T-helper 1 cell treated with Interleukin-12 subunit alpha and Interleukin-12 subunit beta and Interleukin-4 antibody, amounts not matched to agents 30 μg/mL and 1 μg/mL, for 36 hours (primary cell): ENCODE data around the gene SLC7A5.
A peak's percentile ranks its signal among the peaks of the same experiment; 100 is the strongest.

Experiments used
- H3K27ac Mint-ChIP-seq: one replicate; pipeline ENCODE4 v1.8.0; 2021; ENCODE audit warnings: mild to moderate bottlenecking, mixed read lengths
- H3K27me3 Mint-ChIP-seq: one replicate; pipeline ENCODE4 v1.8.0; 2021; ENCODE audit warnings: low read depth, mixed read lengths
- H3K36me3 Mint-ChIP-seq: one replicate; pipeline ENCODE4 v1.8.0; 2021; ENCODE audit warnings: low read depth, mixed read lengths
- H3K4me1 Mint-ChIP-seq: one replicate; pipeline ENCODE4 v1.8.0; 2021; ENCODE audit warnings: low read depth, mixed read lengths
- H3K4me3 Mint-ChIP-seq: one replicate; pipeline ENCODE4 v1.8.0; 2021; ENCODE audit warnings: mild to moderate bottlenecking, moderate library complexity, mixed read lengths
- H3K9me3 Mint-ChIP-seq: one replicate; pipeline ENCODE4 v1.8.0; 2021; ENCODE audit warnings: mixed read lengths

Gene SLC7A5

GRCh38 chr16:87782033-87782432 is 87.3 kb downstream of the SLC7A5 start:
- Mint-ChIP-seq H3K4me1 (peaks cover 38% of the 10 kb centered on the region), H3K9me3 (no peaks in the 10 kb centered on the region), H3K4me3 (no peak overlapping the region), H3K36me3 (no peaks in the 10 kb centered on the region), H3K27me3 (no peaks in the 10 kb centered on the region), H3K27ac (no peak overlapping the region)

GRCh38 chr16:87780385-87780989 is 88.8 kb downstream of the SLC7A5 start:
- Mint-ChIP-seq H3K27ac (peak overlapping the region; percentile 94), H3K4me1 (peaks cover 40% of the 10 kb centered on the region), H3K36me3 (no peaks in the 10 kb centered on the region), H3K4me3 (peak overlapping the region; percentile 70), H3K27me3 (no peaks in the 10 kb centered on the region), H3K9me3 (no peaks in the 10 kb centered on the region)
